ENCODE measurements around the gene PITX1. TPM values are rescaled to one million over a fixed set of nuclear protein-coding genes. Genes with fewer than 3 reads are reported as not detected.

Gene PITX1
- 162 and 175 TPM in 2 replicates for total RNA-seq

GRCh38 chr5:135033901-135034235 is at the start of gene PITX1:
Gene PITX1, minus strand, starts transcription at chr5:135034228. Its CDS starts 347 bp downstream, at chr5:135033881.

Other genes starting within 250 kb of the PITX1 start
- gene C5orf24, start 188.3 kb downstream of the PITX1 start, total RNA-seq = 53.9 and 62.1 TPM in 2 replicates
- gene TXNDC15, start 159.9 kb downstream of the PITX1 start, total RNA-seq = 129 and 131 TPM in 2 replicates
- 7.7 and 9.0 TPM in 2 replicates for gene PCBD2, start 129.1 kb downstream of the PITX1 start, total RNA-seq
- 0.13 and 0.32 TPM in 2 replicates for gene CATSPER3, start 66.3 kb downstream of the PITX1 start, total RNA-seq